CD4-positive, alpha-beta T cell treated with Interleukin-10 for 1 hour (primary cell): Measurements from ENCODE around the gene TNN.
"Not testable (repeated sequence)": the region's sequence is repeated elsewhere in the genome, so short reads cannot be mapped to it uniquely, and the experiment has no call there.

Experiments used
- DNase-seq: peaks from one replicate; pipeline ENCODE4 v3.0.0-alpha.2; 2020

TNN gene

DNA sequence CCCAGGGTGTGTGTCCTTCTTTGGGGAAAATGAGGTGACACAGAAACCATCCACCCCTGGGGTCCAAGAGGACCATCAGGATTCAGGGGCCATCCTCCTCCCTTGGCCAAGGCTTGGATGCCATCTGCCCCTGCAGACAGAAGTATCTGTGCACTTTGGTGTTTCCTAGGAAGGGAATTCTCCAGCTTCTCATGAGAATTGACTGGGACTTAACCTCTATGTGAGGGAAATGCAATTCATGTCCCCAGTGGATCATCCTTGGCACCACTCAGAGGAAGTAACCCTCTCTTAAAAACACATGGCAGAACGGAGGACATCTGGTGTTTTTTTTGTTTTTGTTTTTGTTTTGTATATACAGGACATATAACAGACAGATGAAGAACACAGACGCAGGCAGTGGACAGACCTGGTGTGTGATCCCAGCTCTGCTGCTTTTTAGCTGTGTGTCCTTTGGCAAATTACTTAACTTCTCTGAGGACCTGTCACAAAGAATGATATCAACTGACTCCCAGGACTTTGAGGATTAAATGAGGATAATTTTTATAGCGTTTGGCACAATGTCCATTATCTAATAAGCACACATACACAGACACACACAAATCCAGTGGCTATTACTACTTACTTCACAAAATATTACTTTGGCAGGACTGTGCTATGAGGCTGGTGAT, 3.8 kb downstream of the TNN start:
- no peak for DNase-seq

DNA sequence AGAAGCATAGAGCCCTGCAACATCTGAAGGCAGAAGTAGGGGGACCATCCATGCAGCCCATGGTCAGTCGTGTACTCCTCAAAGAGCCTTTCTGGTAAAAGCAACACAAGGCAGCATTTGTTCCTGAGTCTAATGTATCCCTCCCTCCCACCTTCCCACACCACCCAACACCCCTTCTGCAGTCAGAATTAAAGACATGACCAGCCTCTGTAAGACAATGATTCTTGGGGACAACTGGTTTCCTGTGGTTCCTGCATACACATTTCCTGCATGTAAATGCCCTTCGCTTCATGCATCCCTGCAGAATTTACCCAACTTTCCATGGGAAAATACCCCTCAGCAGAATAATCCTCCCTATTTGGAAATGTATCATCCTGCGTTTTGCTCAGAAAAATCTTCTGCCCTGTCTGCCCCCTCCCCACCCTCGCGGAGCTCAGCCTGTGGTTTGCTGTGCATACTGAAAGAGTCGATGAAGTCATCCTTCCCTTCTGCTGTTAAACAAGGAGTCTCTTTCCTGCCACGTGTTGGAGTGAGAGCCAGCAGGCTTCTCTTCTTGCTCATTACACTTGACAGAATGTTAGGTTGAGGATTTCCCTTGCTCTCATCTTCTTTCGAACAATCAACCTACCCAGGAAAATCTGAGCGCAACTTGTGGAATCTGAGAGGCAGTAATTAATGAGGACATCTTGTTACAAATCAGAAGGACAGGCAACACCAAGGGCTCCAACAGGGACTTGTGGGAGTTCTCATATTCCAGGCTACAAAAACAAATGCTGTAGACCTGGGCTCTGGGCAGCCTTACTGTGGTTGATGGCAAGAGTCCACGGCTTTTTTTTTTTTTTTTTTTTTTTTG, 4.7 kb downstream of the TNN start:
- DNase-seq: no peak

DNA sequence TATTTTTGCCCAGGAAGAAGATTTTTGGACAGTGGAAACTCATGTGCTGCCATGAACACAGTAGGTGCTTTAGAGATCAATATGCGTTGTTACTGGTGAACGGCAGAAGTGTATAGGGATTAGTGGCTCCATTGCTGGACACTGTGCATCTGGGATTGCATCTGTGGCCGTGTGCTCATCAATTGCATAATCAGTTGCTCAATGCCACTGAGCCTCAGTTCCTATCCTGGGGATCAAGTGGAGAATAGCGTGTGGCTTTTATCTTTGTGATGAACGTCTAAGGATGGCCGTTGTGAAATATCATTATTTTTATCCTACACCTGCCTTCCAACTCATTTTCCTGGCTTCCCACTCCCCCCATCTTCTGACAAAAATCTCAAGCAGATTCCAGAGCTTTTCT, 5.4 kb downstream of the TNN start:
- no peak for DNase-seq

DNA sequence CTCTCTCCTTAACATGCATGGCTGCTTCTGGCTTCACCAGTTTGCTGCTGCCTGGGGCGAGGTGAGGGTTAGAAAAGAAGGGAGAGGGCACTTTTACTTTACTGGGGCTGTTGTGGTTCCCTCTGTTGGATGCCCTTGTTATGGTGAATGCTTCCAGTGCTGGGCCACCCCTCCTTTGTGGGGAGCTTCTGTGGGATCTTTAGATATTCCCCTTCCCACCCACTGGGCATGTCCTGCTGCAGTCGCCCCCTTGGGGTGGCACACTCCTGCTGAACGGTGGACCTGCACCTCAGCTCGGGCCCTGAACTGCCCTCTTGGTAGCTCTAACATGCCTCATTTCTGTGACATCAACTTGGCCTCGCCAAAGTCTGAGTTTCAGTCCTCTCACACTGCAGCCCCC, 6.0 kb downstream of the TNN start:
- DNase-seq: no peak

DNA sequence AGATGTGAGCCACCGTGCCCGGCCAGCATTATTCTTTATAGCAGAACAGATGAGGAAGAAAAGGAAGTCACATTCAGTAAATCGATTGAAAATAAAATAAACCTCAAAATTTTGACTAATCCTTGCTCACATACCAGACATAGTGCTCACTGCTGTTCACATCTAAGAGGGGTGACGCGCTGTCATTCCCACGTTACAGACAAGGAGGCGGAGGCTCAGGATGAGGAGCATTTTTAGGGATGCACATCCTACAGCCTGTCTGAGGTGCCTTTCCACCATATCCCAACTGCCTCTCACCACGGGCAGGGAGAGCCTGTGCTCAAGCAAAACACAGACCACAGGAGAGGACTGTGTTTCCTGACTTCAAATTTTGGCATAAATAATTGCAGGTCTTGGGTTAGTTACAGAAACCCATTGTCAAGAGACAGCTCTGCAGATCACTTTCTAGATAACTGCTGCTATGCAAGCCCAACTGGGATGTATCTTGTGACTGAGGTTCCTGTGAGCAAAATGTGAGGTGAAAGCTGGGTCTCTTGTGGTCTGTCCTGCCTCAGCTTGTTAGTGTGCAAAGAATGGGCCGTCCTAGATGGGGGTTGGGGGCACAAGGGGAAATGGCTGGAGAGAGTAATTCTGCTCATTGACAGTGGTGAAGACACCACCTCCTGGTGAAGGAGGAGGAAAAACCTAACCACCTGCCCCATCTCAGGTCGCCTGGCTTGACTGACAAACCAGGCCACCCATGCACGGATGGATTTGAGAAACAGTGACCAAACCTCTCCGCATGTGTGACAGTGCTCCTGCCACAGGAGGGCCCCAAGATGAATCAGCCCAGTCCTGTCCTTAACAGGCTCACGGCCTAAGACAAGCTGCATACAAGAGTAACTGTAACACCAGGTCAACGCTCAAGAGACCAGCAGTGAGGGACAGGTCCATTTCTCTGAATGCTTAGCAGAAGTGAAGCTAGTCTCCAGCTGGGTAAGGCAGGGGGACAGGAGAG, 8.2 kb downstream of the TNN start:
- no peak for DNase-seq

DNA sequence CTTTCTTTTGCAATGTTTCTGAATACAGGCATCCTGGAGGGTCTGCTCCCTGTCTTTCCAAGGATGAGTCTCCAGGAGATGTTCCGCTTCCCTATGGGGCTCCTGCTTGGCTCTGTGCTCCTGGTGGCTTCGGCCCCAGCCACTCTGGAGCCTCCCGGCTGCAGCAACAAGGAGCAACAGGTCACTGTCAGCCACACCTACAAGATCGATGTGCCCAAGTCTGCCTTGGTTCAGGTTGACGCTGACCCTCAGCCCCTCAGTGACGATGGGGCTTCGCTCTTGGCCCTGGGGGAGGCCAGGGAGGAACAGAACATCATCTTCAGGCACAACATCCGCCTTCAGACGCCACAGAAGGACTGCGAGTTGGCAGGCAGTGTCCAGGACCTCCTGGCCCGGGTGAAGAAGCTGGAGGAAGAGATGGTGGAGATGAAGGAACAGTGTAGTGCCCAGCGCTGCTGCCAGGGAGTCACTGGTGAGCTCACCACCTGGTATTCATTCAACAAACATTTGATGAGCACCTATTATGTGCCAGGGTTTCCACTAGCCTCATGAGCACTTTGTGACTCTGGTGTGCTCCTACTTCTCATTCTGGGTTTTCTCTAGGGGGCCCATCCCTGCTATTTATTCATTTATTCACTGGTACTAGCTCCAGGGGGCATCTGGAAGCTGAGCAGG, 9.9 kb downstream of the TNN start:
- no peak for DNase-seq

DNA sequence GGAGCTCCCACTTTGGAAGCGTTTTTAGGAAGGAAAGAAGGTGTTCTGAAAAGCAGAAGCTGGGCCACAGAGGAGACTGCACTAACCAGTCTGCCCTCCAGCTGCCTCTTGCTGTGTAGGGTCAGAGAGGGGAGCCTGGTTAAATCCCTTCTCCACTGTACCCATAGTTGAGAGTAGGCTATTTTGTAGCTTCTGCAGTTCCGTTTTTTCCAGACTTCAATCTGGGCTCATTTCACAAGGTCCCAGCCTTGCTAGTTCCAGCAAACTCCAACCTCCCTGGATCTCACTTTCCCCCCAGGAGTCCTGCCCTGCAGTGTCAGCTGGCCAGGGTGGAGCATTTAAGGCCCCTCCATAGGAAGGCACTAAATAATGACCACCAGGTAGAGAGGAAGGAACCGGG, 11.0 kb downstream of the TNN start:
- no peak for DNase-seq

DNA sequence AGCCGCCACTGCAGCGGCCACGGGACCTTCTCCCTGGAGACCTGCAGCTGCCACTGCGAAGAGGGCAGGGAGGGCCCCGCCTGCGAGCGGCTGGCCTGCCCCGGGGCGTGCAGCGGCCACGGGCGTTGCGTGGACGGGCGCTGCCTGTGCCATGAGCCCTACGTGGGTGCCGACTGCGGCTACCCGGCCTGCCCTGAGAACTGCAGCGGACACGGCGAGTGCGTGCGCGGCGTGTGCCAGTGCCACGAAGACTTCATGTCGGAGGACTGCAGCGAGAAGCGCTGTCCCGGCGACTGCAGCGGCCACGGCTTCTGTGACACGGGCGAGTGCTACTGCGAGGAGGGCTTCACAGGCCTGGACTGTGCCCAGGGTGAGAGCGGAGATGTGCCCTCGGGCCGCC, 11.7 kb downstream of the TNN start:
- no peak for DNase-seq

DNA sequence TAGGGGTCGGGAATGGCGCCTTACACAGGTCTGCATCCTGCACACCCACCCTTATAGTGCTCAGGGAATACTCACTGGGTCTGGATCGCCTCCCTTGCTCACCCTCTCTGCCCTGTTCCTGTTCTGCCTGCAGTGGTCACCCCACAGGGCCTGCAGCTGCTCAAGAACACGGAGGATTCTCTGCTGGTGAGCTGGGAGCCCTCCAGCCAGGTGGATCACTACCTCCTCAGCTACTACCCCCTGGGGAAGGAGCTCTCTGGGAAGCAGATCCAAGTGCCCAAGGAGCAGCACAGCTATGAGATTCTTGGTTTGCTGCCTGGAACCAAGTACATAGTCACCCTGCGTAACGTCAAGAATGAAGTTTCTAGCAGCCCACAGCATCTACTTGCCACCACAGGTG, 12.4 kb downstream of the TNN start:
- DNase-seq: no peak

DNA sequence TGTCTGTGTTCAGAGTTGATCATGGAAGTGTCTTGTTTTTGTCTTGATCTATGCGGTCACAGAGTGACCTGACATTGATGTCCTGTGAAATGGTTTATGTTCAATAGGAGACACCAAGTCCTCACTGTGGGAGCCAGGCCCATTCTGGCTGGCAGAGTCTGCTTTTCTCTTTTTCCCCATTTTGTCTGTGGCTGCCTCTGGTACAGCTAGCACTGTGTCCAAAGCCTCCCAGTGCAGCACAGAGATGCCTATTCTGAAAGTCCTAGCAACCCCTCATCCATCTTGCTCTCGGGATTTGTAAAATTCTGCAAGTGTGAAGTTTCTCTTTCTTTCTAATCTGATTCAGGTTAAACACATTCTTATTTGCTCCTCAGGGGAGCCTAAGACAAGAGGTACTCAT, 14.3 kb downstream of the TNN start:
- no peak for DNase-seq

DNA sequence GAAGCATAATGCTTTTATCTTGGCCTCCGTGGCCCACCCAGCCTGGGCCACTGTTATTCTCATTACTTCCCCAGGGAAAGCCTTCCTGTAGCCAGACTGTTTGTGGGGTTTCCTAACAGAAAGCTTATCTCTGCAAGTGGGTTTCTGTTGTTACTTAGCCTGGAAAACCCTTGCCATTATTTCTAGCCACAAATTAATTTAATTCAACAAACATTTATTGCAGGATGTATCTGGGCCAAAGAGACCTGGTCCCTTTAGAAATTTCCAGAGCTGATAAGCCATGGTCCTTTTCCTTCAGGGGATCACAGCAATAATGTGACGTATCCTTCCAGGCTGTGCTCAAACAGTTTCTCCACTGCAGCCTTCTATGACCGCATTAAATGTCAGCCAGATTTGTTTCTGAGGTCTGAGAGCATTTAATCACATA, 20.9 kb downstream of the TNN start:
- no peak for DNase-seq

DNA sequence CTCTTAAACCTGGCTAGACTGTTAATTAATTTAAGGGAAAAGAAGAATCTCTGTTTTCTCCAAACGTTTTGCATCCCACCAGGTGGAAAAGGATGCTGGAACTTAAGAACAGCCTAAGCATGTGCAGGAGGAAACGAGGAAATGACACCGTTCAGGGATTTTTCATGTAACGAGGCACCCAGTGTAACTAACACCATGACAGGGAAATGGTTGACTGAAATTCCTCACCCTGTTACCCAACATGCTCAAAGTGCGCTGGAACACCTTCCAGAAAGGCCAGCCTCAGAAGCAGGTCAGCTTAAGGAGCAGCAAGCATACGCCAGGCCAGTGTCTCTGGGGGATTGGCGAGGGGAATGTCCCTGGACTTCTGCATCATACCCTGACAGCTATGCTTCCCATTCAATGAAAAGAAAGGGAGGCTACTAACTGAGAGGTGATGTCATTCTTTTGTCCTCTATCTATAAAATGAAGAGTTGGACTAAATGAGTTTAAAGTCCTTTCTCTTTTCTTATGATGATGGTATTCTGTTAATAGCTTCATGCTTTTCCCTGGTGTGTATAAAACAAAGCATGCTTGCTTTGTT, 21.6 kb downstream of the TNN start:
- no peak for DNase-seq

DNA sequence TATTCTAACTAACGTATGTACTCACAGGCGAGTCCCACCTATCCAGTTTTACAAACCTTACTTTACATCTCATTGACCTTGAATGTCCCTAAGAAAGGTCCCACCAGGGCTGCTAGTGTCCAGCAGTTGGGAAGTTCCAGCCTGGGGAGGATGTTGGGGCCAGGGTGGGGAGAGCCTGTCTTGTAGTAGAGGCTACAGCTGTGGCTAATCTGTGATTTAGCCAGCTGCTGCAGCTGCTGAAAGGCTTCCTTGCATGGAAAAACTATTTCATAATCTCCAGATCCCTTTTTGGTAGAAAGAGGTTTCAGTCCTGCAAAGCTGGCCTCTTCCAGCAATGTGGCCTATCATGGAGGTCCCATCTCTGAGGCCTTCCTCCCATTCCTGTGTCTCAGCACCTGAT, 23.1 kb downstream of the TNN start:
- no peak for DNase-seq

DNA sequence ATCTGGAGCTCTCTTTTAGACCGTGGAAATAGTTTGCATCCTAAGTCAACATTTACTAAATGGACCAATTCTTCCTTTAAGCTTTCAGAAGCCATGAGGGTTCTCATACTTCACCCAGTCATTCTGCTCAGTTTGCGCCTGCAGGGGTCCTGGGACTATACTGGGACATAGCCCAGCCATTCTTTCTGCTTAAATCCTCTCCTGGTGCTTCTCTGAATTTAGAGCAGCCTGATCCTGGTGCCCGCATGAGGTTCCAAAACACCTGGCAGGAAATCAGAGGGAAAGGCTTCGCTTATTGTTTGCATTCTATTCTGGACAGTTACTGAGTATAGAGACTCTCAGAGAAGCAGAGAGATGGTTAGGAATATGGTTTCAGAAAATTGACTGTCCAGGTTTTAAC, 27.0 kb downstream of the TNN start:
- DNase-seq: no peak

DNA sequence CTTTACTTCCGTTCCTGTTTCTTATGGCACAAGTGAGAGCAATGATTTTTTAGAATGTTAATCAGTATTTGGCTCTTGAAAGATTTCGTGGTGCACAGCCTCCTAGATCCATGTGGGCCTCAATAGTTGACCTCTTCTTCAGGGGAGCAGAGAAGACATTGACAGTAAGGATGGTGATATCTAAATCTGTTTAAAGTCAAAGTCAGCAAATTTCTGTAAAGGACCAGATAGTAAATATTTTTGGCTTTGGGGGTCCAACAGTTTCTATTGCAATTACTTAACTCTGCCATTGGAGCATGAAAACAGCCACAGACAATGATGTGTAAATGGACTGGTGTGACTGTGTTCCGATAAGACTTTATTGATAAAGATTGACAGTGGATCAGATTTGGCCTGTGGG, 27.4 kb downstream of the TNN start:
- no peak for DNase-seq

DNA sequence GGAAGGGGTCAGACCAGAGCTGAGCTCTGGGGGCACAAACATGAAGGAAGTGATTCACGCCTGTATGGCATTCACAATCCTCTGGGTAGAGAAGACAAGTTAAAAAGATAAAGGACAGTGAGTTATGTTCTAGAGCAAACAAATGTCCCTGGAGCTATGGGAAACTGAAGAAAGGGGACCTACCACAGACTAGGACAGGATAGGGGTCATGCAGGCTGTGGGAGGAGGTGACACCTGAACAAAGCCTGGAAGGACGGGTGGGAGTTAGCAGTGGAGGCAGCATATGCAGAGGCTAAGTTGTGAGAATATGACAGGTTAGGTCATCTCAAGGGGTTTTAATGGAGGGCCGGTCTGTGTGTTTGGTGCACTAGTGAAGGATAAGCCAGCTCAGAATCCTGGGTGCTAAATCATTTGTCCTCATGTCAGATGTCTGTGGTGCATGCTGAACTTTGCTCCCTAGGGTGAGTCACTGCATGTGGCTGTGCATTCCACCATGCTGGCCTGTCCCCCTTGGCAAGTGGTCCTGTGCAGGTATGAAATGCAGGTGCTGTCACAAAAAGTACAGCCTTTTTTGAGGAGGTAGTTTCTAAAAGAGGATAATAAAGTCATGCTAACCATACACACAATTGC, 28.5 kb downstream of the TNN start:
- DNase-seq: no peak

DNA sequence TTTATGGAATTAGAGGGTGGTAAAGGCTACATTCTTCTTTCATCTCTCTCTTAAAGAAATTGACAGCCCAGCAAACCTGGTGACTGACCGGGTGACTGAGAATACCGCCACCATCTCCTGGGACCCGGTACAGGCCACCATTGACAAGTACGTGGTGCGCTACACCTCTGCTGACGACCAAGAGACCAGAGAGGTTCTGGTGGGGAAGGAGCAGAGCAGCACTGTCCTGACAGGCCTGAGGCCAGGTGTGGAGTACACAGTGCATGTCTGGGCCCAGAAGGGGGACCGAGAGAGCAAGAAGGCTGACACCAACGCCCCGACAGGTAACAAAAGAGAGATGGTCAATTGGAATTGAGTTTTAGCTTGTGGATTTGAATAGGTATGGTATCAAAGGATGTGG, 29.7 kb downstream of the TNN start:
- no peak for DNase-seq

DNA sequence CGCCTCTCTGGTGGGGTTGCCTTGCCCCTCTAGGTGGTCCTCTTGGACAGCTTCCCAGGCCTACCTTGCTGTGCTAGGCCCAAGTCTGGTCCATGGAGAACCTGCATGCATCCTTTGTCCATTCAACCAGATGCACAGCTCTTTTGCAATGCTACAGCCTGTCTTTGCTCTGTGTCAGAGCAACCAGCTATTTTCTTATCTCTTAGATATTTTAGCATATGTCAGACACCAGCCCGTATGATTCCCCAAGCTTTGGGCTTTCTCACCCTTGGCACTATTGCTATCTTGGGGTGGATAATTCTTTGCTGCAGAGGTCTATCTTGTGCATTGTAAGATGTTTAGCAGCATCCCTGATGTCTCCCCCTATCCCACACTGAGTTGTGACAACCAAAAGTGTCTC, 32.3 kb downstream of the TNN start:
- DNase-seq: no peak

DNA sequence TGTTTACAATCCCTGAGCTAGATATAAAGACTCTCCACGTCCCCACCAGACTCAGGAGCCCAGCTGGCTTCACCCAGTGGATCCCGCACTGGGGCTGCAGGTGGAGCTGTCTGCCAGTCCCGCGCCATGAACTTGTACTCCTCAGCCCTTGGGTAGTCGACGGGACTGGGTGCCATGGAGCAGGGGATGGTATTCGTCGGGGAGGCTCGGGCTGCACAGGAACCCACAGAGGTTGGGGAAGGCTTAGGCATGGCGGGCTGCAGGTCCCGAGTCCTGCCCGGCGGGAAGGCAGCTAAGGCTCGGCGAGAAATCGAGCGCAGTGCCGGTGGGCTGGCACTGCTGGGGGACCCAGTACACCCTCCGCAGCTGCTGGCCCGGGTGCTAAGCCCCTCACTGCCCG, 34.5 kb downstream of the TNN start:
- not testable (repeated sequence) for DNase-seq

DNA sequence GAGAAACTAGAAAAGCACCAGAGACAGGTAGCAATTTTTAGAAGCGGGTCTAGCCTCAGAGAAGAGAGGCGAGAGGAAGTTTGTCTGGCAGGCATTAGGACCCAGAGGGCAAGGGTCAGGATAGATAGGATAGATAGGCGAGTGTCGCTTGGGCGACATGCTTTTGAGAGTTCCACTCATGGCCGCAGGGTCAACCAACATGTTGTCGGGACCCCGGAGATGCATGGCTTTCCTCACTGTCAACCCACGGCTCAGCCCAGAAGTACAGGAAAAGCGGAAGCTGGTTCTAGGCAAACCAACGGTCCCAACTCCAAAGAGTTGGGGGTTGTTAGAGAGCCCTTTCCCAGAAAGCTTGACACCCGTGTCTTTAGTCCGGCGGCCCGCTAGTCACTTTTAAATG, 38.9 kb downstream of the TNN start:
- DNase-seq: not testable (repeated sequence)

DNA sequence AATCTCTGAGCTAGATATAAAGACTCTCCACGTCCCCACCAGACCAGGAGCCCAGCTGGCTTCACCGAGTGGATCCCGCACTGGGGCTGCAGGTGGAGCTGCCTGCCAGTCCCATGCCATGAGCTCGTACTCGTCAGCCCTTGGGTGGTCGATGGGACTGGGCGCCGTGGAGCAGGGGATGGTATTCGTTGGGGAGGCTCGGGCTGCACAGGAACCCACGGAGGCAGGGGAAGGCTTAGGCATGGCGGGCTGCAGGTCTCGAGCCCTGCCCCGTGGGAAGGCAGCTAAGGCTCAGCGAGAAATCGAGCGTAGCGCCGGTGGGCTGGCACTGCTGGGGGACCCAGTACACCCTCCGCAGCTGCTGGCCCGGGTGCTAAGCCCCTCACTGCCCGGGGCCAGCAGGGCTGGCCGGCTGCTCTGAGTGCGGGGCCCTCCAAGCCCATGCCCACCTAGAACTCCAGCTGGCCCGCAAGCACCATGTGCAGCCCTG, 40.7 kb downstream of the TNN start:
- not testable (repeated sequence) for DNase-seq

DNA sequence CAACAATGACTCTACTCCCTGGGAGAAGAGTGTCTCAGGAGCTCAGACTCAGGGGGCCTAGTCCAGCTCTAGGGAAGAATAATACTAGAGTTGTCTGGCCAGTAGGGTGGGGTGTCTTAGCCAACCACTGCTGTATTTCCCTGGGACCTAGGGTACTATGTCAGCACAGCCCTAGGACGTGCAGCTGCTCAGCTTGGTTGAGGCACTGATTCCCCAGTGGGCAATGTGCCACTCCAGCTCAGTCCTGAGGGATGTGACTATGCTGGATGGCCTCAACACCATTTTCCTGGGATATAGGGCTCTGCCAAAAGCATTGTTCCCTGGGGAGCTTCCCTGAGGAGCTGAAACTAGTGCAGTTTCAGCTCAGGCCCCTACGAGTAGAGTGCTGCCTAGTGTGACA, 47.4 kb downstream of the TNN start:
- DNase-seq: no peak
